ENCODE data around the gene ITGBL1.

The ITGBL1 gene

DNA sequence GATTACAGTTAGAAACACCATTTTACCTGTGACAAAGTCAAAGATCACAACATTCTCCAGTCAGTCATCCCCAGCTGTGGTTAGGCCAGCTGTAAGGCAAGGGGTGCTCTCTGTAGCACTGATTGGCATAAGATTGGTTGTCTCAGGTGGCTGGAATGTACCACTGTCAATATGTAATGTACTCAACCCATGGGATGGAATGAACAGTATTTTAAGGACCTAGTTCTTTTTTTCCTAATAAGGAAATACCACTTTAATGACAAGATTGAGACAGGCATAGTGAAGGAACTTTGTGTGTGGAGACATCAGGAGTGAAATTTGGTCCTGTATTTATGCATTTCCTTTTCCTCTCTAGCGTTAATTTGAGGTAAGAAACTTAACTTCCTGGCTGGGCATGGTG is 310.7 kb downstream of the ITGBL1 start:
- DNase-seq: no peak
